Spleen (tissue), 11 donors: ENCODE data around the gene FGF2. TPM values are rescaled to one million over a fixed set of nuclear protein-coding genes. Genes with fewer than 3 reads are reported as not detected.
A peak's percentile ranks its signal among the peaks of the same experiment; 100 is the strongest.
"Not testable (repeated sequence)": the region's sequence is repeated elsewhere in the genome, so short reads cannot be mapped to it uniquely, and the experiment has no call there.

Experiments used
- DNase-seq: peaks from one replicate; pipeline ENCODE4 v3.0.0-alpha.2; 2020
- H3K27ac ChIP-seq, 8 donors: fragments of 200-600 bp; sonication (generic) in 7 of 8; 1 replicate in 4 of 8; 2 replicates in 4 of 8; pipeline versions ENCODE4 v1.5.0 to v1.8.0; 2016 to 2021; ENCODE audit warnings: inconsistent platforms in 4 of 8, mild to moderate bottlenecking in 4 of 8, moderate library complexity in 1 of 8
- H3K27me3 ChIP-seq, 7 donors: fragments of 200-600 bp; sonication (generic) in 6 of 7; replicated peaks in 1 of 7; 1 replicate in 4 of 7; 2 replicates in 3 of 7; pipeline versions ENCODE4 v1.5.0 to v1.8.0; 2016 to 2021; ENCODE audit warnings: inconsistent platforms in 3 of 7, mild to moderate bottlenecking in 1 of 7
- H3K36me3 ChIP-seq, 6 donors: fragments of 200-600 bp; sonication (generic) in 5 of 6; 1 replicate in 4 of 6; 2 replicates in 2 of 6; pipeline versions ENCODE4 v1.5.0 to v1.8.0; 2016 to 2021; ENCODE audit warnings: inconsistent platforms in 2 of 6
- H3K4me1 ChIP-seq, 6 donors: fragments of 200-600 bp; sonication (generic) in 5 of 6; 1 replicate in 3 of 6; 2 replicates in 3 of 6; pipeline versions ENCODE4 v1.5.0 to v1.8.0; 2016 to 2021; ENCODE audit warnings: inconsistent platforms in 3 of 6
- H3K4me3 ChIP-seq, 8 donors: fragments of 200-600 bp; sonication (generic) in 7 of 8; 1 replicate in 4 of 8; 2 replicates in 4 of 8; pipeline versions ENCODE4 v1.5.0 to v1.8.0; 2016 to 2021; ENCODE audit warnings: inconsistent platforms in 4 of 8, mild to moderate bottlenecking in 4 of 8, moderate library complexity in 2 of 8
- H3K9me3 ChIP-seq, 8 donors: fragments of 200-600 bp; sonication (generic) in 7 of 8; 1 replicate in 4 of 8; 2 replicates in 4 of 8; pipeline versions ENCODE4 v1.5.0 to v1.8.0; 2016 to 2021; ENCODE audit warnings: inconsistent platforms in 4 of 8
- POLR2A ChIP-seq, 3 donors: fragments of 450-650 bp; IDR thresholded peaks; one replicate each; pipeline ENCODE4 v1.5.1; 2017; ENCODE audit warnings: antibody characterized with exemption in 3 of 3, mild to moderate bottlenecking in 1 of 3
- POLR2AphosphoS5 ChIP-seq, 3 donors: sonication (generic); formaldehyde crosslinking; IDR thresholded peaks; one replicate each; pipeline ENCODE4 v1.5.1; 2017; ENCODE audit warnings: antibody characterized with exemption in 3 of 3
- WGBS, 5 donors: extraction: QIAGEN DNeasy Blood & Tissue Kit in 3 of 5; methylation state at CpG; one replicate each; pipeline versions ENCODE4 v1.1.5 to v1.1.7; 2013 to 2018; 5-methylcytosine and 5-hydroxymethylcytosine counted together
- intact Hi-C: fragments of 100-400 bp; cut with DNase I; formaldehyde crosslinking; loops from one replicate; pipeline ENCODE4 v1.15.0; 2023; ENCODE audit warnings: low total_unique reads
- polyA plus RNA-seq, 3 donors: library from polyadenylated mRNA; stranded (reverse); fragments of 200-250 nt; gene quantifications; one replicate each; pipeline ENCODE4 v1.2.1, GENCODE V29; 2013
- total RNA-seq, 7 donors: library from RNA; depleted of rRNA in 3 of 7; stranded (reverse); fragments of >200 nt in 3 of 7; fragmentation: NEBNext Ultra II Directional in 4 of 7; extraction: Animal tissue kit (Norgen Biotek cat#: 25700) in 4 of 7; gene quantifications; one replicate each; pipeline versions ENCODE4 v1.1.0 to v1.2.1, GENCODE V29; 2016 to 2021
- TF ChIP-seq, protein P1 (sequence below), 11 experiments: fragments of 200-600 bp in 7 of 11; fragments of 450-650 bp in 4 of 11; sonication (generic) in 4 of 11; IDR thresholded peaks in 8 of 11; conservative IDR thresholded peaks in 3 of 11; 1 replicate in 7 of 11; 2 replicates in 4 of 11; pipeline versions ENCODE4 v1.4.0 to v1.8.0; 2016 to 2021; ENCODE audit warnings: antibody characterized with exemption in 11 of 11, inconsistent platforms in 4 of 11, mild to moderate bottlenecking in 1 of 11
- donor health status: healthy with polysubstance abuse.
- donor health status: DM: no; HTN: no; CAD: no; lungs with moderate emphysema.
- donor health status: DM: no; HTN: no; CAD: no.
- donor health status: Bipolar disorder and iron deficiency.
- donor health status: healthy.
- donor health status: DM: no; HTN: no; CAD: no.
- donor health status: DM: yes; HTN: yes; CAD: no.

FGF2 gene
- total and polyA plus RNA-seq, 10 donors, result 0.48 to 3.1 (median 1.5) TPM

- intact Hi-C loops, result no loop called here
- Histone ChIP-seq H3K4me1 (peaks cover 0 to 42% (median 20%) of the 10 kb centered on the region in 6 donors), H3K36me3 (peaks cover 0 to 6% (median 0%) of the 10 kb centered on the region in 6 donors), H3K27ac (peak overlapping the region; percentile 59 to 85 (median 80)), H3K27me3 (no peaks in the 10 kb centered on the region), H3K4me3 (peak overlapping the region; percentile 69 to 95 (median 92)), H3K9me3 (no peaks in the 10 kb centered on the region)
- TF ChIP-seq, protein P1, sequence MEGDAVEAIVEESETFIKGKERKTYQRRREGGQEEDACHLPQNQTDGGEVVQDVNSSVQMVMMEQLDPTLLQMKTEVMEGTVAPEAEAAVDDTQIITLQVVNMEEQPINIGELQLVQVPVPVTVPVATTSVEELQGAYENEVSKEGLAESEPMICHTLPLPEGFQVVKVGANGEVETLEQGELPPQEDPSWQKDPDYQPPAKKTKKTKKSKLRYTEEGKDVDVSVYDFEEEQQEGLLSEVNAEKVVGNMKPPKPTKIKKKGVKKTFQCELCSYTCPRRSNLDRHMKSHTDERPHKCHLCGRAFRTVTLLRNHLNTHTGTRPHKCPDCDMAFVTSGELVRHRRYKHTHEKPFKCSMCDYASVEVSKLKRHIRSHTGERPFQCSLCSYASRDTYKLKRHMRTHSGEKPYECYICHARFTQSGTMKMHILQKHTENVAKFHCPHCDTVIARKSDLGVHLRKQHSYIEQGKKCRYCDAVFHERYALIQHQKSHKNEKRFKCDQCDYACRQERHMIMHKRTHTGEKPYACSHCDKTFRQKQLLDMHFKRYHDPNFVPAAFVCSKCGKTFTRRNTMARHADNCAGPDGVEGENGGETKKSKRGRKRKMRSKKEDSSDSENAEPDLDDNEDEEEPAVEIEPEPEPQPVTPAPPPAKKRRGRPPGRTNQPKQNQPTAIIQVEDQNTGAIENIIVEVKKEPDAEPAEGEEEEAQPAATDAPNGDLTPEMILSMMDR (IDR thresholded peaks at IDR 0.05 in 8 of 11, conservative IDR thresholded peaks at IDR 0.05 in 3 of 11), result no peak
- TF ChIP-seq POLR2A (IDR thresholded peaks at IDR 0.05) (no peak), POLR2AphosphoS5 (IDR thresholded peaks at IDR 0.05) (peak in 2 of 3 donors; percentile 51 to 76)
- WGBS, 5 donors, result 0% methylated on average over 34 of the region's 34 CpGs
- DNase-seq, result peak; percentile 94
Observed at GRCh38 chr4:122922877-122923511, 96.4 kb downstream of the FGF2 start.

- no peak for DNase-seq
- peaks cover 0 to 60% (median 23%) of the 10 kb centered on the region in 6 donors for H3K36me3 ChIP-seq
- H3K27me3 ChIP-seq, result no peaks in the 10 kb centered on the region
- intact Hi-C loops, result no loop called here
- H3K27ac ChIP-seq, result no peak overlapping the region
- WGBS, 5 donors, result 63 to 85% (median 69%) methylated on average over 1 of the region's 1 CpG
- no peak overlapping the region for H3K4me3 ChIP-seq
- no peak for TF ChIP-seq POLR2AphosphoS5 (IDR thresholded peaks at IDR 0.05)
- no peak for TF ChIP-seq POLR2A (IDR thresholded peaks at IDR 0.05)
- TF ChIP-seq, protein P1 (IDR thresholded peaks at IDR 0.05 in 8 of 11, conservative IDR thresholded peaks at IDR 0.05 in 3 of 11), result no peak
- H3K4me1 ChIP-seq, result peaks cover 0 to 27% (median 7%) of the 10 kb centered on the region in 6 donors
- no peaks in the 10 kb centered on the region for H3K9me3 ChIP-seq
Observed at GRCh38 chr4:122928930-122929329, 102.3 kb downstream of the FGF2 start.

DNA sequence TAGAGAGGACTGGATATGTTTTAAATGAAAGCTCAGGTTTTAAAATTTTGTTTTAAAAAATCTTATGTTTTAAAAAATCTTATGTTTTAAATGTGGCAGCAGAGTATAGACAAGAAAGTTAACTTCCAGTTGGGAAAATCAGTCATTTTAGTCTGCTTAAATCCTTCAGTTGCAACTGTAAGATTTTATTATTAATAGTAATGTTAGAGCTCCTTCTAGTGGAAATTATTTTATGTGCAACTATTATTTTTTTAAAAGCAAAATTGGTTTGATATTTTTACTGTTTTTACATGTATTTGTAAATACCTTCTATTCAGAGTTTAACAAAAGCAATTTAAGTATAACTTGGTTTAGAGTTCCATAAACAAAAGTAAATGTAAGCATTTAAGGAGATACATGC, 104.2 kb downstream of the FGF2 start:
- H3K36me3 ChIP-seq, result peaks cover 0 to 80% (median 39%) of the 10 kb centered on the region in 6 donors
- no peak for TF ChIP-seq POLR2AphosphoS5 (IDR thresholded peaks at IDR 0.05)
- TF ChIP-seq, protein P1 (IDR thresholded peaks at IDR 0.05 in 8 of 11, conservative IDR thresholded peaks at IDR 0.05 in 3 of 11), result peak in 8 of 11 experiments; percentile 20 to 59 (median 46)
- no peak for TF ChIP-seq POLR2A (IDR thresholded peaks at IDR 0.05)
- intact Hi-C loops, result loop anchor here (5.0 kb wide), 1 partner anchor 174 kb away; no protein-coding TSS in a partner anchor
- H3K4me3 ChIP-seq, result no peak overlapping the region
- DNase-seq, result no peak
- H3K4me1 ChIP-seq, result peaks cover 0 to 11% (median 0%) of the 10 kb centered on the region in 6 donors
- no peaks in the 10 kb centered on the region for H3K9me3 ChIP-seq
- H3K27ac ChIP-seq, result no peak overlapping the region
- H3K27me3 ChIP-seq, result no peaks in the 10 kb centered on the region

DNA sequence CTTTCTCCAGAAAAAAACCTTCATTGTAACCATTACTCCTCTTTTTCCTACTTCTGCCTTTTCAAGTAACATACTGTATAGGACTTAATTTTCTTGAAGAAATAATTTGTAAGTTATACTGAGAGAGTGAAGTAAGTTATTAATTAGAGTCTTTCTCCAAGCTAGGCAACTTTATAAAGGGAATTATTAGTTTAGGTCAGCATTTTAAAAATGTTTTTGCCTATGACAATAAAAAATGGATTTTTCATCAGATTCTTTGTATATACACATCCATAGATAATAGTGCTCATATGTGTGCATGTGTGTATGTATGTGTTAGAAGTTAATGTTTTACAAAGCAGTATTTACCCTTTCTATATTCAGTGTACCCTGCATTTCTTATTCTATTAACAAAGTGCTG, 106.1 kb downstream of the FGF2 start:
- H3K9me3 ChIP-seq, result no peaks in the 10 kb centered on the region
- peaks cover 0 to 96% (median 54%) of the 10 kb centered on the region in 6 donors for H3K36me3 ChIP-seq
- H3K4me1 ChIP-seq, result peaks cover 0 to 7% (median 0%) of the 10 kb centered on the region in 6 donors
- TF ChIP-seq, protein P1 (IDR thresholded peaks at IDR 0.05 in 8 of 11, conservative IDR thresholded peaks at IDR 0.05 in 3 of 11), result no peak
- TF ChIP-seq POLR2AphosphoS5 (IDR thresholded peaks at IDR 0.05) (no peak), POLR2A (IDR thresholded peaks at IDR 0.05) (no peak)
- intact Hi-C loops, result loop anchor here (5.0 kb wide), 1 partner anchor 175 kb away; no protein-coding TSS in a partner anchor
- H3K4me3 ChIP-seq, result no peak overlapping the region
- DNase-seq, result no peak
- H3K27me3 ChIP-seq, result no peaks in the 10 kb centered on the region
- no peak overlapping the region for H3K27ac ChIP-seq

- 92 to 99% (median 92%) methylated on average over 11 to 17 of the region's 17 CpGs for WGBS, 5 donors
- H3K36me3 ChIP-seq, result peaks cover 0 to 65% (median 27%) of the 10 kb centered on the region in 6 donors
- H3K4me1 ChIP-seq, H3K9me3 ChIP-seq, H3K27ac ChIP-seq, H3K27me3 ChIP-seq, DNase-seq, intact Hi-C loops, H3K4me3 ChIP-seq: not testable (repeated sequence)
Observed at GRCh38 chr4:122945136-122945535, 118.5 kb downstream of the FGF2 start.
